Esophagus muscularis mucosa (tissue), 4 donors: ENCODE data around the gene SIDT1. TPM values are rescaled to one million over a fixed set of nuclear protein-coding genes. Genes with fewer than 3 reads are reported as not detected.
A peak's percentile ranks its signal among the peaks of the same experiment; 100 is the strongest.

Experiments
- DNase-seq: peaks from one replicate; pipeline ENCODE4 v3.0.0-alpha.2; 2017; ENCODE audit errors: extremely low spot score
- H3K27ac ChIP-seq, 4 donors: fragments of 200-600 bp; sonication (generic); replicated peaks in 1 of 4; 1 replicate in 3 of 4; 2 replicates in 1 of 4; pipeline ENCODE4 v1.5.1; 2016 to 2019; ENCODE audit warnings: mild to moderate bottlenecking in 1 of 4
- H3K27me3 ChIP-seq, 4 donors: fragments of 200-600 bp; sonication (generic); one replicate each; pipeline versions ENCODE4 v1.5.1 to v1.6.0; 2016 to 2019
- H3K36me3 ChIP-seq, 4 donors: fragments of 200-600 bp; sonication (generic); one replicate each; pipeline ENCODE4 v1.5.1; 2016 to 2019
- H3K4me1 ChIP-seq, 4 donors: fragments of 200-600 bp; sonication (generic); one replicate each; pipeline ENCODE4 v1.5.1; 2016 to 2019
- H3K4me3 ChIP-seq, 4 donors: fragments of 200-600 bp; sonication (generic); 1 replicate in 2 of 4; 2 replicates in 2 of 4; pipeline ENCODE4 v1.5.1; 2016 to 2019; ENCODE audit warnings: mild to moderate bottlenecking in 4 of 4, moderate library complexity in 1 of 4
- H3K9me3 ChIP-seq, 4 donors: fragments of 200-600 bp; sonication (generic); 1 replicate in 3 of 4; 2 replicates in 1 of 4; pipeline ENCODE4 v1.5.1; 2016 to 2019
- EP300 ChIP-seq: sonication (generic); formaldehyde crosslinking; IDR thresholded peaks from one replicate; pipeline ENCODE4 v1.6.1; 2017; ENCODE audit warnings: antibody characterized with exemption
- POLR2A ChIP-seq: fragments of 450-650 bp; IDR thresholded peaks from one replicate; pipeline ENCODE4 v1.6.1; 2017; ENCODE audit warnings: antibody characterized with exemption, moderate library complexity, mild to moderate bottlenecking, low read depth
- POLR2AphosphoS5 ChIP-seq, 2 donors: sonication (generic); formaldehyde crosslinking; IDR thresholded peaks; one replicate each; pipeline ENCODE4 v1.6.1; 2017; ENCODE audit warnings: antibody characterized with exemption in 2 of 2
- WGBS: methylation state at CpG from one replicate; pipeline ENCODE4 v1.1.5; 2018; 5-methylcytosine and 5-hydroxymethylcytosine counted together
- intact Hi-C: fragments of 100-400 bp; cut with DNase I; formaldehyde crosslinking; loops from one replicate; pipeline ENCODE4 v1.15.1; 2023
- total RNA-seq, 4 donors: library from RNA; depleted of rRNA; stranded (reverse); fragments of >200 nt; gene quantifications; one replicate each; pipeline versions ENCODE4 v1.1.0 to v1.2.1, GENCODE V29; 2016
- TF ChIP-seq, protein P1 (sequence below), 3 experiments: fragments of 200-600 bp in 2 of 3; fragments of 450-650 bp in 1 of 3; sonication (generic) in 2 of 3; IDR thresholded peaks; one replicate each; pipeline ENCODE4 v1.5.1; 2017 to 2019; ENCODE audit warnings: antibody characterized with exemption in 3 of 3, mild to moderate bottlenecking in 2 of 3, moderate library complexity in 1 of 3

Gene SIDT1
- total RNA-seq, 4 donors from 2014 or later: 1.2 to 3.8 (median 1.9) TPM

- H3K27ac ChIP-seq: no peak overlapping the region
- H3K4me1 ChIP-seq: peaks cover 3 to 12% (median 11%) of the 10 kb centered on the region in 4 donors
- H3K4me3 ChIP-seq: no peak overlapping the region
- no peaks in the 10 kb centered on the region for H3K27me3 ChIP-seq
- no peaks in the 10 kb centered on the region for H3K9me3 ChIP-seq
- TF ChIP-seq EP300: no peak
- TF ChIP-seq POLR2A: no peak
- TF ChIP-seq, protein P1, sequence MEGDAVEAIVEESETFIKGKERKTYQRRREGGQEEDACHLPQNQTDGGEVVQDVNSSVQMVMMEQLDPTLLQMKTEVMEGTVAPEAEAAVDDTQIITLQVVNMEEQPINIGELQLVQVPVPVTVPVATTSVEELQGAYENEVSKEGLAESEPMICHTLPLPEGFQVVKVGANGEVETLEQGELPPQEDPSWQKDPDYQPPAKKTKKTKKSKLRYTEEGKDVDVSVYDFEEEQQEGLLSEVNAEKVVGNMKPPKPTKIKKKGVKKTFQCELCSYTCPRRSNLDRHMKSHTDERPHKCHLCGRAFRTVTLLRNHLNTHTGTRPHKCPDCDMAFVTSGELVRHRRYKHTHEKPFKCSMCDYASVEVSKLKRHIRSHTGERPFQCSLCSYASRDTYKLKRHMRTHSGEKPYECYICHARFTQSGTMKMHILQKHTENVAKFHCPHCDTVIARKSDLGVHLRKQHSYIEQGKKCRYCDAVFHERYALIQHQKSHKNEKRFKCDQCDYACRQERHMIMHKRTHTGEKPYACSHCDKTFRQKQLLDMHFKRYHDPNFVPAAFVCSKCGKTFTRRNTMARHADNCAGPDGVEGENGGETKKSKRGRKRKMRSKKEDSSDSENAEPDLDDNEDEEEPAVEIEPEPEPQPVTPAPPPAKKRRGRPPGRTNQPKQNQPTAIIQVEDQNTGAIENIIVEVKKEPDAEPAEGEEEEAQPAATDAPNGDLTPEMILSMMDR (IDR thresholded peaks at IDR 0.05): no peak
- no peak for TF ChIP-seq POLR2AphosphoS5 (IDR thresholded peaks at IDR 0.05)
- no peak for DNase-seq
- 41% methylated on average over 1 of the region's 1 CpG for WGBS
- H3K36me3 ChIP-seq: peaks cover 0 to 18% (median 4%) of the 10 kb centered on the region in 4 donors
- intact Hi-C loops: no loop called here
Measured at GRCh38 chr3:113508966-113509365, 23.4 kb upstream of the SIDT1 start.

GRCh38 chr3:113514265-113514769 is 18.0 kb upstream of the SIDT1 start:
- Histone ChIP-seq H3K4me3 (peak overlapping the region; percentile 77 to 91 (median 84)), H3K36me3 (no peaks in the 10 kb centered on the region), H3K4me1 (peaks cover 5 to 25% (median 22%) of the 10 kb centered on the region in 4 donors), H3K9me3 (no peaks in the 10 kb centered on the region), H3K27me3 (peaks cover 0 to 11% (median 0%) of the 10 kb centered on the region in 4 donors), H3K27ac (peak overlapping the region; percentile 85 to 94 (median 90))
- intact Hi-C loops: loop anchor here (5.0 kb wide), 1 partner anchor 233 kb away; the partner anchor contains the start of genes ATP6V1A and NAA50
- no peak for TF ChIP-seq POLR2A
- TF ChIP-seq, protein P1 (IDR thresholded peaks at IDR 0.05): no peak
- no peak for TF ChIP-seq EP300
- no peak for TF ChIP-seq POLR2AphosphoS5 (IDR thresholded peaks at IDR 0.05)
- no peak for DNase-seq
- WGBS: under 1% methylated on average over 9 of the region's 9 CpGs

DNA sequence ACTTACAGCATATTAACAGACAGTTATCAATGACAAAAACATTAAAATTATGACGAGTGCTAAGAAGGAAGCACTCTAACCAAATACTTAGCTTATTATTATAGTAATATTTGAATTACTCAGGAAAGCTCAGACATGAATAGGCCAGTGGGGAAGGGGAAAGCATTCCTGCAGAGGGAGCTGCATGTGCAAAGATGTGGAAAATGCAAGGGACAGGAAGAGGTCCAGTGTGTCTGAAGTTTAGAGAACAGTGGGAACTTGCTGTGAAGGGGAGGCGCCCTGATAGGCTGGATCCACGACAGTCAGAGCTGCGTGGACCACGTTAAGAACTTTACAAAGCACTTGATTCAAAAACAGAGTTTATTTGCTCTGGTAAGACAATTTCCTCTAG is 16.2 kb upstream of the SIDT1 start:
- 33% methylated on average over 5 of the region's 5 CpGs for WGBS
- Histone ChIP-seq H3K9me3 (no peaks in the 10 kb centered on the region), H3K27ac (no peak overlapping the region), H3K4me3 (peak overlapping the region in 2 of 4 donors; percentile 78 to 91), H3K36me3 (no peaks in the 10 kb centered on the region), H3K4me1 (peaks cover 5 to 25% (median 22%) of the 10 kb centered on the region in 4 donors), H3K27me3 (peaks cover 0 to 16% (median 0%) of the 10 kb centered on the region in 4 donors)
- intact Hi-C loops: no loop called here
- no peak for DNase-seq
- TF ChIP-seq POLR2AphosphoS5 (IDR thresholded peaks at IDR 0.05): no peak
- TF ChIP-seq EP300: no peak
- TF ChIP-seq, protein P1 (IDR thresholded peaks at IDR 0.05): no peak
- TF ChIP-seq POLR2A: no peak

DNA sequence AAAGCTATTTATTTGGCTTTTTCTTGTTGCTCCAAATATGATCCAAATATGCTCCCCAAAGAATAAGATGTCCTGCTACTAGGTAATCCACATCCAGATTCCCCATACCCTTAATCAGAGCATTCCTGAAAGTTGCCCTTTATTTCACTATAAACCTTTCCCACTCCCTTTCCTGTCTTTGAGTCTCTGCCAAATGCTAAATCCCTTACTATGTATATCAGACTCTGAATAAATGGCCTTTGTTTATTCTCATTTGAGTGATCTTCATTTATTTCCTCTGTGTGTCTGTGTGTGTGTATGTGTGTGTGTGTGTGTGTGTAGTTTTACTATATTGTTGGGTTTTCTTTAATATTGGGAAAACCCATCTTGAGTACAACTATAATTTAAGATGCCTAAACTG is 10.4 kb upstream of the SIDT1 start:
- Histone ChIP-seq H3K9me3 (no peaks in the 10 kb centered on the region), H3K36me3 (no peaks in the 10 kb centered on the region), H3K27ac (no peak overlapping the region), H3K4me3 (no peak overlapping the region), H3K4me1 (no peaks in the 10 kb centered on the region), H3K27me3 (peaks cover 0 to 16% (median 0%) of the 10 kb centered on the region in 4 donors)
- no peak for DNase-seq
- intact Hi-C loops: no loop called here
- TF ChIP-seq EP300 (no peak), POLR2AphosphoS5 (IDR thresholded peaks at IDR 0.05) (no peak), POLR2A (no peak)
- TF ChIP-seq, protein P1 (IDR thresholded peaks at IDR 0.05): no peak

GRCh38 chr3:113523241-113523640 is 9.1 kb upstream of the SIDT1 start:
- Histone ChIP-seq H3K9me3 (no peaks in the 10 kb centered on the region), H3K36me3 (no peaks in the 10 kb centered on the region), H3K4me1 (no peaks in the 10 kb centered on the region), H3K27me3 (peaks cover 0 to 15% (median 0%) of the 10 kb centered on the region in 4 donors), H3K4me3 (no peak overlapping the region), H3K27ac (no peak overlapping the region)
- DNase-seq: no peak
- intact Hi-C loops: no loop called here
- TF ChIP-seq POLR2AphosphoS5 (IDR thresholded peaks at IDR 0.05) (no peak), POLR2A (no peak), EP300 (no peak)
- TF ChIP-seq, protein P1 (IDR thresholded peaks at IDR 0.05): no peak
- WGBS: 83% methylated on average over 3 of the region's 3 CpGs
